ENCODE results near the gene B3GALT4. TPM values are rescaled to one million over a fixed set of nuclear protein-coding genes. Genes with fewer than 3 reads are reported as not detected.

The B3GALT4 gene
- total and polyA plus RNA-seq, 2 of the 13 experiments (the other 11 are each of a cell fraction or from before 2014, with no cell fraction given): 0.04 to 0.27 TPM

GRCh38 chr6:33317669-33318425, 40.9 kb downstream of the B3GALT4 start, which contains the start of gene ZBTB22 (continued):
- TF ChIP-seq ZNF33A (CRISPR knock-in tag; IDR thresholded peaks at IDR 0.05; ENCODE audit: borderline replicate concordance) (0 out of 2 replicates have a peak, but pooled peaks have one; percentile 10), KLF11 (CRISPR knock-in tag; IDR thresholded peaks at IDR 0.05) (0 out of 2 replicates have a peak, but pooled peaks have one; percentile 20), RARA (CRISPR knock-in tag; IDR thresholded peaks at IDR 0.05) (0 out of 2 replicates have a peak, but pooled peaks have one; percentile 11), MLLT10 (CRISPR knock-in tag; IDR thresholded peaks at IDR 0.05) (no peak), POLR2G (IDR thresholded peaks at IDR 0.05; ENCODE audit: low read depth, low read length) (peak; percentile 85), ZNF33B (CRISPR knock-in tag; IDR thresholded peaks at IDR 0.05) (0 out of 2 replicates have a peak, but pooled peaks have one; percentile 43), SNRNP70 (IDR thresholded peaks at IDR 0.05; ENCODE audit: low read depth, low read length) (no peak), JARID2 (CRISPR knock-in tag; IDR thresholded peaks at IDR 0.05; ENCODE audit: insufficient replicate concordance) (peak; percentile 11), NKX3-1 (CRISPR knock-in tag; IDR thresholded peaks at IDR 0.05) (0 out of 2 replicates have a peak, but pooled peaks have one; percentile 58), KDM5A (IDR thresholded peaks at IDR 0.05; ENCODE audit: borderline replicate concordance, low read length) (peak; percentile 80; the same call in 1 of the 2 replicates), ZFP1 (CRISPR knock-in tag; IDR thresholded peaks at IDR 0.05) (peak; percentile 23; the same call in 1 of the 2 replicates), BORCS8-MEF2B (CRISPR knock-in tag; IDR thresholded peaks at IDR 0.05) (peak; percentile 65; the same call in 1 of the 2 replicates), STAT6 (CRISPR knock-in tag; IDR thresholded peaks at IDR 0.05; ENCODE audit: borderline replicate concordance) (0 out of 2 replicates have a peak, but pooled peaks have one; percentile 54), KDM4B (CRISPR knock-in tag; IDR thresholded peaks at IDR 0.05) (peak; percentile 64; the same call in 1 of the 2 replicates), ZNF451 (CRISPR knock-in tag; IDR thresholded peaks at IDR 0.05) (peak; percentile 67; the same call in 1 of the 2 replicates), NCOR1 (IDR thresholded peaks at IDR 0.05; ENCODE audit: borderline replicate concordance, low read length) (peak; percentile 25; the same call in 1 of the 2 replicates), HNF4G (IDR thresholded peaks at IDR 0.05; ENCODE audit: borderline replicate concordance, low read depth, low read length) (no peak), HNF4G (CRISPR knock-in tag; IDR thresholded peaks at IDR 0.05; ENCODE audit: borderline replicate concordance, low read depth) (0 out of 2 replicates have a peak, but pooled peaks have one; percentile 16), ZFP41 (CRISPR knock-in tag; IDR thresholded peaks at IDR 0.05; ENCODE audit: borderline replicate concordance) (no peak), MBD4 (IDR thresholded peaks at IDR 0.05; ENCODE audit: borderline replicate concordance, low read length) (no peak)
- TF ChIP-seq, protein P1, sequence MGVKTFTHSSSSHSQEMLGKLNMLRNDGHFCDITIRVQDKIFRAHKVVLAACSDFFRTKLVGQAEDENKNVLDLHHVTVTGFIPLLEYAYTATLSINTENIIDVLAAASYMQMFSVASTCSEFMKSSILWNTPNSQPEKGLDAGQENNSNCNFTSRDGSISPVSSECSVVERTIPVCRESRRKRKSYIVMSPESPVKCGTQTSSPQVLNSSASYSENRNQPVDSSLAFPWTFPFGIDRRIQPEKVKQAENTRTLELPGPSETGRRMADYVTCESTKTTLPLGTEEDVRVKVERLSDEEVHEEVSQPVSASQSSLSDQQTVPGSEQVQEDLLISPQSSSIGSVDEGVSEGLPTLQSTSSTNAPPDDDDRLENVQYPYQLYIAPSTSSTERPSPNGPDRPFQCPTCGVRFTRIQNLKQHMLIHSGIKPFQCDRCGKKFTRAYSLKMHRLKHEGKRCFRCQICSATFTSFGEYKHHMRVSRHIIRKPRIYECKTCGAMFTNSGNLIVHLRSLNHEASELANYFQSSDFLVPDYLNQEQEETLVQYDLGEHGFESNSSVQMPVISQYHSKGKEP (CRISPR knock-in tag; IDR thresholded peaks at IDR 0.05): 0 out of 2 replicates have a peak, but pooled peaks have one; percentile 48
- TF ChIP-seq, protein P2, sequence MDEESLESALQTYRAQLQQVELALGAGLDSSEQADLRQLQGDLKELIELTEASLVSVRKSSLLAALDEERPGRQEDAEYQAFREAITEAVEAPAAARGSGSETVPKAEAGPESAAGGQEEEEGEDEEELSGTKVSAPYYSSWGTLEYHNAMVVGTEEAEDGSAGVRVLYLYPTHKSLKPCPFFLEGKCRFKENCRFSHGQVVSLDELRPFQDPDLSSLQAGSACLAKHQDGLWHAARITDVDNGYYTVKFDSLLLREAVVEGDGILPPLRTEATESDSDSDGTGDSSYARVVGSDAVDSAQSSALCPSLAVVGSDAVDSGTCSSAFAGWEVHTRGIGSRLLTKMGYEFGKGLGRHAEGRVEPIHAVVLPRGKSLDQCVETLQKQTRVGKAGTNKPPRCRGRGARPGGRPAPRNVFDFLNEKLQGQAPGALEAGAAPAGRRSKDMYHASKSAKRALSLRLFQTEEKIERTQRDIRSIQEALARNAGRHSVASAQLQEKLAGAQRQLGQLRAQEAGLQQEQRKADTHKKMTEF (CRISPR knock-in tag; IDR thresholded peaks at IDR 0.05): peak; percentile 53
